Ascending aorta (tissue), 2 donors: Measurements from ENCODE around the gene SLC25A12. TPM values are rescaled to one million over a fixed set of nuclear protein-coding genes. Genes with fewer than 3 reads are reported as not detected.
"Not testable (repeated sequence)": the region's sequence is repeated elsewhere in the genome, so short reads cannot be mapped to it uniquely, and the experiment has no call there.

Source experiments
- DNase-seq, 2 donors: peaks; one replicate each; pipeline ENCODE4 v3.0.0-alpha.2; 2019; ENCODE audit warnings: low spot score in 2 of 2
- H3K27ac ChIP-seq, 2 donors: fragments of 200-600 bp; sonication (generic); one replicate each; pipeline ENCODE4 v1.5.1; 2016 to 2017; ENCODE audit warnings: mild to moderate bottlenecking in 1 of 2
- H3K27me3 ChIP-seq: fragments of 200-600 bp; sonication (generic); one replicate; pipeline ENCODE4 v1.5.1; 2017
- H3K36me3 ChIP-seq, 2 donors: fragments of 200-600 bp; sonication (generic); one replicate each; pipeline ENCODE4 v1.5.1; 2016
- H3K4me1 ChIP-seq, 2 donors: fragments of 200-600 bp; sonication (generic); one replicate each; pipeline ENCODE4 v1.5.1; 2016 to 2017; ENCODE audit warnings: mild to moderate bottlenecking in 1 of 2
- H3K4me3 ChIP-seq, 2 donors: fragments of 200-600 bp; sonication (generic); one replicate each; pipeline ENCODE4 v1.5.1; 2016 to 2017; ENCODE audit warnings: mild to moderate bottlenecking in 1 of 2
- H3K9me3 ChIP-seq, 2 donors: fragments of 200-600 bp; sonication (generic); one replicate each; pipeline ENCODE4 v1.5.1; 2016
- CTCF ChIP-seq, 3 experiments: fragments of 200-600 bp in 2 of 3; fragments of 450-650 bp in 1 of 3; sonication (generic) in 2 of 3; IDR thresholded peaks; one replicate each; pipeline ENCODE4 v1.5.1; 2016 to 2019; ENCODE audit warnings: antibody characterized with exemption in 3 of 3, mild to moderate bottlenecking in 1 of 3, moderate library complexity in 1 of 3
- intact Hi-C: fragments of 100-400 bp; cut with DNase I; formaldehyde crosslinking; loops from one replicate; pipeline ENCODE4 v1.15.1; 2023
- total RNA-seq: library from RNA; depleted of rRNA; stranded (reverse); fragments of >200 nt; gene quantifications from one replicate; pipeline ENCODE4 v1.1.0, GENCODE V29; 2016

SLC25A12 gene
- total RNA-seq, 1 donor from 2014 or later = 11.9 TPM

DNA sequence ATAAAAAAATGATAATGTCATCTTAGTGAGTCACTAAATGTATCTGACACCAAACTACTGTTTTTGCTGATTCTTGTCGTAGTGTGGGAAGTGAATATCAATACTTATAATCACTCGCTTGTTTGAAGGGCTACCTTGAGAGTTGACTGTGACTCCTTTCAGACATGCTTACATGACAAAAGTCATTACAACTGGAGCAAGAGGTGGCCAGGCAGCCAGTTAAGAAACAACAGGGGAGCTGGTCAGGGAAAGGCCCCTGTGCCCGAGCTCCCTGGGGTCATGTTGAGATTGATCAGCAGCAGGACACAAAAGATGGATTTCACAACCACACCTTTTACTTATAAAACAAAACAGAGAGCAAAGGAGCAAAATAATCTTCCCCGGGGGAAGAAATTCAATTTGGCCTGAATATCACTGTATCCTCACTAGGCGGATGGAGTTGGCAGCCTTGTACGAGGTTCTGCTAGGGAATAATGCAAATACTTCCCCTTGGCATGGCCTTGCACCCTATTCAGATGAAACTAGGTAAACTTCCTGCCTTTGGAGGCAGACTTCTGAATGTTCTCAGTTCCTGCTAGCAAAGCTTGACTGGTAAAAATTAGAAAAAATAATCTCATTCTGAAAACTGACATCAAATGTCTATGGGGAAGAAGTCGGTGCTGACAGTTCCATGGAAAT is 105.6 kb downstream of the SLC25A12 start:
- Histone ChIP-seq H3K27me3 (no peaks in the 10 kb centered on the region), H3K4me3 (no peak overlapping the region), H3K9me3 (no peaks in the 10 kb centered on the region), H3K36me3 (peaks cover 38 to 93% of the 10 kb centered on the region in 2 donors), H3K4me1 (no peaks in the 10 kb centered on the region), H3K27ac (no peak overlapping the region)
- no peak for DNase-seq
- TF ChIP-seq CTCF (IDR thresholded peaks at IDR 0.05) = no peak
- intact Hi-C loops = no loop called here

- Histone ChIP-seq H3K4me3 (no peak overlapping the region), H3K36me3 (peaks cover 36 to 88% of the 10 kb centered on the region in 2 donors), H3K27ac (no peak overlapping the region), H3K9me3 (no peaks in the 10 kb centered on the region), H3K27me3 (no peaks in the 10 kb centered on the region), H3K4me1 (no peaks in the 10 kb centered on the region)
- no peak for TF ChIP-seq CTCF (IDR thresholded peaks at IDR 0.05)
- intact Hi-C loops = no loop called here
- no peak for DNase-seq
These were observed 106.5 kb downstream of the SLC25A12 start for GRCh38 chr2:171787333-171788072.

DNA sequence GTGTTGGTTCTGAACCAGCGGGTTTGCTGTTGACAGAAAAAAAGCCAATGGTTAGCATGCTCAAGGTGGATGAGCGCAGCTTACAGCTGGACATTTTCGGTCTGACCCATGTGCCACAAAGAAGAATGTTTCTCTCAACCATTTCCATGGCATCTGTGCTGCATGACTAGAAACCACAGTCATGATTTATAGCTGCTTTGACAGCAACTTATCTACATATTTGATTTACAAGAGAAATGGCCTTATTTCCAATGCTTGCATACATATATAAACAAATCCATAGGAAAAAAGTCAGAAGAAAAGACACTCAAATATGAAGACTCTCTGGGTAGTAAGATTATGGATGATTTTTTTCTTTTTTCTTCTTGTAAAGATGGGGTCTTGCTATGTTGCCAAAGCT is 108.6 kb downstream of the SLC25A12 start:
- no peak for TF ChIP-seq CTCF (IDR thresholded peaks at IDR 0.05)
- Histone ChIP-seq H3K9me3 (no peaks in the 10 kb centered on the region), H3K27me3 (no peaks in the 10 kb centered on the region), H3K36me3 (peaks cover 25 to 68% of the 10 kb centered on the region in 2 donors), H3K4me1 (no peaks in the 10 kb centered on the region), H3K27ac (no peak overlapping the region), H3K4me3 (no peak overlapping the region)
- no peak for DNase-seq
- intact Hi-C loops = no loop called here

- Histone ChIP-seq H3K4me1 (no peaks in the 10 kb centered on the region), H3K27me3 (no peaks in the 10 kb centered on the region), H3K4me3 (no peak overlapping the region), H3K9me3 (peaks cover 0 to 9% of the 10 kb centered on the region in 2 donors), H3K27ac (no peak overlapping the region), H3K36me3 (peaks cover 2 to 5% of the 10 kb centered on the region in 2 donors)
- TF ChIP-seq CTCF (IDR thresholded peaks at IDR 0.05) = no peak
- intact Hi-C loops = no loop called here
- no peak for DNase-seq
These were observed 115.5 kb downstream of the SLC25A12 start for GRCh38 chr2:171778515-171778914.

DNA sequence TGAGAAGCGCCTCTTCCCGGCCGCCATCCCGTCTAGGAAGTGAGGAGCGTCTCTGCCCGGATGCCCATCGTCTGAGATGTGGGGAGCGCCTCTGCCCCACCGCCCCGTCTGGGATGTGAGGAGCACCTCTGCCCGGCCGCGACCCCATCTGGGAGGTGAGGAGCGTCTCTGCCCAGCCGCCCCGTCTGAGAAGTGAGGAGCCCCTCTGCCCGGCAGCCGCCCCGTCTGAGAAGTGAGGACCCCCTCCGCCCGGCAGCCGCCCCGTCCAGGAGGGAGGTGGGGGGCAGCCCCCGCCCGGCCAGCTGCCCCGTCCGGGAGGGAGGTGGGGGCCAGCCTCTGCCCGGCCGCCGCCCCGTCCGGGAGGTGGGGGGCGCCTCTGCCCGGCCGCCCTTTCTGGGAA is 119.5 kb downstream of the SLC25A12 start:
- H3K9me3 ChIP-seq, H3K4me1 ChIP-seq, intact Hi-C loops, H3K36me3 ChIP-seq, DNase-seq, H3K27me3 ChIP-seq, H3K27ac ChIP-seq, H3K4me3 ChIP-seq: not testable (repeated sequence)

GRCh38 chr2:171772373-171772772 is 121.7 kb downstream of the SLC25A12 start:
- no peak for DNase-seq
- Histone ChIP-seq H3K4me1 (no peaks in the 10 kb centered on the region), H3K36me3 (no peaks in the 10 kb centered on the region), H3K27ac (no peak overlapping the region), H3K9me3 (no peaks in the 10 kb centered on the region), H3K27me3 (no peaks in the 10 kb centered on the region), H3K4me3 (no peak overlapping the region)
- TF ChIP-seq CTCF (IDR thresholded peaks at IDR 0.05) = no peak
- intact Hi-C loops = no loop called here
